GM12878 (cell line): Measurements from ENCODE around the gene METTL13. TPM values are rescaled to one million over a fixed set of nuclear protein-coding genes. Genes with fewer than 3 reads are reported as not detected.

Source experiments
- ESRRA ChIP-seq: IDR thresholded peaks from 2 replicates; pipeline ENCODE4 v1.6.1; 2012; ENCODE audit warnings: mild to moderate bottlenecking, low read length, improper control_type of control experiment
- EZH2 ChIP-seq: IDR thresholded peaks from 2 replicates; pipeline ENCODE4 v1.6.1; 2012; ENCODE audit warnings: low read depth, mild to moderate bottlenecking, control low read depth, inconsistent platforms, low read length, borderline replicate concordance; ENCODE audit not compliant: control insufficient read depth
- FOXK2 ChIP-seq: fragments of 450-650 bp; IDR thresholded peaks from 2 replicates; pipeline ENCODE4 v1.6.1; 2017; ENCODE audit warnings: mild to moderate bottlenecking, moderate library complexity
- SMAD1 ChIP-seq: fragments of 450-650 bp; IDR thresholded peaks from 2 replicates; pipeline ENCODE4 v1.6.1; 2018; ENCODE audit warnings: mild to moderate bottlenecking, low read depth; ENCODE audit not compliant: partially characterized antibody
- TAF1 ChIP-seq: IDR thresholded peaks from 2 replicates; pipeline ENCODE4 v1.6.1; 2011; ENCODE audit warnings: mild to moderate bottlenecking, low read depth, low read length, borderline replicate concordance
- YY1 ChIP-seq: IDR thresholded peaks from 2 replicates; pipeline ENCODE4 v1.6.1; 2011; ENCODE audit warnings: low read depth, mild to moderate bottlenecking, low read length
- ZSCAN29 ChIP-seq: fragments of 450-650 bp; IDR thresholded peaks from 2 replicates; pipeline ENCODE4 v1.6.1; 2017; ENCODE audit warnings: mild to moderate bottlenecking, moderate library complexity
- polyA plus RNA-seq, 11 experiments: library from polyadenylated mRNA; depleted of rRNA in 4 of 11; unstranded in 6 of 11; stranded (reverse) in 5 of 11; fragments of >200 nt; fragmentation: Nextera tagmentation in 4 of 11; fragmentation: Illumina TruSeq in 1 of 11; extraction: Ambion mirVana in 4 of 11; extraction: Trizol in 1 of 11; gene quantifications; 1 replicate in 1 of 11; 2 replicates in 10 of 11; pipeline versions ENCODE4 v1.2.1 to v1.2.3, GENCODE V29; 2011 to 2016; ENCODE audit warnings: inconsistent platforms in 2 of 11, missing spikeins in 2 of 11, low read depth in 1 of 11
- total RNA-seq, 4 experiments: library from RNA; depleted of rRNA in 3 of 4; stranded (reverse); fragments of >200 nt in 3 of 4; fragmentation: Illumina TruSeq in 1 of 4; extraction: Trizol in 1 of 4; gene quantifications; 2 replicates each; pipeline versions ENCODE4 v1.2.1 to v1.2.3, GENCODE V29; 2013 to 2021
- TF ChIP-seq, protein P1 (sequence below): IDR thresholded peaks from 2 replicates; pipeline ENCODE4 v1.6.1; 2012; ENCODE audit warnings: low read length, inconsistent platforms
- TF ChIP-seq, protein P2 (sequence below): IDR thresholded peaks from 2 replicates; pipeline ENCODE4 v1.6.1; 2011; ENCODE audit warnings: borderline replicate concordance, low read depth, mild to moderate bottlenecking, moderate library complexity, low read length; ENCODE audit not compliant: insufficient read depth, poor library complexity, severe bottlenecking
- TF ChIP-seq, protein P3 (sequence below): fragments of 450-650 bp; IDR thresholded peaks from 2 replicates; pipeline ENCODE4 v1.6.1; 2016; ENCODE audit warnings: mild to moderate bottlenecking

Gene METTL13
- total and polyA plus RNA-seq, 10 of the 15 experiments (the other 5 are each of a cell fraction or from before 2014, with no cell fraction given) = 12.2 to 47.2 (median 35.0) TPM

DNA sequence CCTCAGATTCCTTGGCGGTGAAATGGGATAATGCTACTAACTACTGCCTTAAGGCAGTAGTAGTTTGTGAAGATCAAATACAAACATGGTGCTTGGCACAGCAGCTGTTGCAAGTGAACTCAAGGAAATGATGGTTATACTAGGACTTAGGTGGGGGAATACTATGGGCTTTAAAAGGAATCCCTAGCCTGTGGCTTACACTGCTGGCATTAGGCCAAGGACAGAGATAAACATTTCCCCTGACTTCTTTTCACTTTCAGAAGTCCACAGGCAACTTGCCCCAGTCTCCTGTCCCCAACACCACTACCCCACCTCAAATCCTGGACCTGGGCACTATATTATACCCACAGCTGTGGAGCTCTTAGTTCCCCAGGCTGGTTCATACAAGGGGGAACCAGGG is 26.5 kb upstream of the METTL13 start (continued):
- TF ChIP-seq, protein P1, sequence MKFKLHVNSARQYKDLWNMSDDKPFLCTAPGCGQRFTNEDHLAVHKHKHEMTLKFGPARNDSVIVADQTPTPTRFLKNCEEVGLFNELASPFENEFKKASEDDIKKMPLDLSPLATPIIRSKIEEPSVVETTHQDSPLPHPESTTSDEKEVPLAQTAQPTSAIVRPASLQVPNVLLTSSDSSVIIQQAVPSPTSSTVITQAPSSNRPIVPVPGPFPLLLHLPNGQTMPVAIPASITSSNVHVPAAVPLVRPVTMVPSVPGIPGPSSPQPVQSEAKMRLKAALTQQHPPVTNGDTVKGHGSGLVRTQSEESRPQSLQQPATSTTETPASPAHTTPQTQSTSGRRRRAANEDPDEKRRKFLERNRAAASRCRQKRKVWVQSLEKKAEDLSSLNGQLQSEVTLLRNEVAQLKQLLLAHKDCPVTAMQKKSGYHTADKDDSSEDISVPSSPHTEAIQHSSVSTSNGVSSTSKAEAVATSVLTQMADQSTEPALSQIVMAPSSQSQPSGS = no peak
- TF ChIP-seq YY1 (no peak), TAF1 (no peak), ZSCAN29 (no peak), EZH2 (no peak), FOXK2 (no peak), SMAD1 (no peak), ESRRA (no peak)
- TF ChIP-seq, protein P2, sequence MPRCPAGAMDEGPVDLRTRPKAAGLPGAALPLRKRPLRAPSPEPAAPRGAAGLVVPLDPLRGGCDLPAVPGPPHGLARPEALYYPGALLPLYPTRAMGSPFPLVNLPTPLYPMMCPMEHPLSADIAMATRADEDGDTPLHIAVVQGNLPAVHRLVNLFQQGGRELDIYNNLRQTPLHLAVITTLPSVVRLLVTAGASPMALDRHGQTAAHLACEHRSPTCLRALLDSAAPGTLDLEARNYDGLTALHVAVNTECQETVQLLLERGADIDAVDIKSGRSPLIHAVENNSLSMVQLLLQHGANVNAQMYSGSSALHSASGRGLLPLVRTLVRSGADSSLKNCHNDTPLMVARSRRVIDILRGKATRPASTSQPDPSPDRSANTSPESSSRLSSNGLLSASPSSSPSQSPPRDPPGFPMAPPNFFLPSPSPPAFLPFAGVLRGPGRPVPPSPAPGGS = no peak
- TF ChIP-seq, protein P3, sequence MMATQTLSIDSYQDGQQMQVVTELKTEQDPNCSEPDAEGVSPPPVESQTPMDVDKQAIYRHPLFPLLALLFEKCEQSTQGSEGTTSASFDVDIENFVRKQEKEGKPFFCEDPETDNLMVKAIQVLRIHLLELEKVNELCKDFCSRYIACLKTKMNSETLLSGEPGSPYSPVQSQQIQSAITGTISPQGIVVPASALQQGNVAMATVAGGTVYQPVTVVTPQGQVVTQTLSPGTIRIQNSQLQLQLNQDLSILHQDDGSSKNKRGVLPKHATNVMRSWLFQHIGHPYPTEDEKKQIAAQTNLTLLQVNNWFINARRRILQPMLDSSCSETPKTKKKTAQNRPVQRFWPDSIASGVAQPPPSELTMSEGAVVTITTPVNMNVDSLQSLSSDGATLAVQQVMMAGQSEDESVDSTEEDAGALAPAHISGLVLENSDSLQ = no peak
